H9 (cell line): ENCODE results near the gene PGS1. TPM values are rescaled to one million over a fixed set of nuclear protein-coding genes. Genes with fewer than 3 reads are reported as not detected.
A peak's percentile ranks its signal among the peaks of the same experiment; 100 is the strongest.

ENCODE experiments used
- DNase-seq: peaks from one replicate; pipeline ENCODE4 v3.0.0-alpha.2; 2017
- H2AFZ ChIP-seq: one replicate; pipeline ENCODE4 v1.6.1; 2013; ENCODE audit warnings: mild to moderate bottlenecking, low read length, control low read depth, moderate library complexity
- H2AK5ac ChIP-seq: 2 replicates; pipeline ENCODE4 v1.6.1; 2013; ENCODE audit warnings: low read length, control low read depth, mixed read lengths; ENCODE audit not compliant: insufficient read length
- H2BK120ac ChIP-seq: one replicate; pipeline ENCODE4 v1.6.1; 2013; ENCODE audit warnings: low read depth, mild to moderate bottlenecking, low read length, control low read depth, inconsistent platforms; ENCODE audit not compliant: poor library complexity, severe bottlenecking
- H2BK12ac ChIP-seq: 2 replicates; pipeline ENCODE4 v1.6.1; 2013; ENCODE audit warnings: low read length, control low read depth, mixed read lengths, low read depth; ENCODE audit not compliant: insufficient read length
- H2BK15ac ChIP-seq: 2 replicates; pipeline ENCODE4 v1.6.1; 2013; ENCODE audit warnings: low read depth, low read length, control low read depth
- H2BK20ac ChIP-seq: one replicate; pipeline ENCODE4 v1.6.1; 2013; ENCODE audit warnings: low read depth, mild to moderate bottlenecking, low read length, control low read depth, inconsistent platforms; ENCODE audit not compliant: poor library complexity, severe bottlenecking
- H2BK5ac ChIP-seq: 2 replicates; pipeline ENCODE4 v1.6.1; 2013; ENCODE audit warnings: low read length, control low read depth, mixed read lengths; ENCODE audit not compliant: insufficient read length
- H3K14ac ChIP-seq: 2 replicates; pipeline ENCODE4 v1.6.1; 2013; ENCODE audit warnings: low read length, control low read depth; ENCODE audit not compliant: insufficient read depth
- H3K18ac ChIP-seq: 2 replicates; pipeline ENCODE4 v1.6.1; 2013; ENCODE audit warnings: low read depth, mild to moderate bottlenecking, mixed read lengths, low read length, control low read depth; ENCODE audit not compliant: insufficient read length
- H3K23ac ChIP-seq: 2 replicates; pipeline ENCODE4 v1.6.1; 2013; ENCODE audit warnings: low read length, control low read depth, mixed read lengths, low read depth; ENCODE audit not compliant: insufficient read length
- H3K23me2 ChIP-seq: 2 replicates; pipeline ENCODE4 v1.6.1; 2013; ENCODE audit warnings: low read depth, mild to moderate bottlenecking, mixed read lengths, low read length, control low read depth; ENCODE audit not compliant: insufficient read length, poor library complexity, severe bottlenecking
- H3K27ac ChIP-seq: 2 replicates; pipeline ENCODE4 v1.5.1; 2013; ENCODE audit warnings: low read length, control low read depth, mixed read lengths, low read depth; ENCODE audit not compliant: insufficient read length
- H3K27me3 ChIP-seq: 2 replicates; pipeline ENCODE4 v1.6.1; 2013; ENCODE audit warnings: low read length, control low read depth, inconsistent platforms; ENCODE audit not compliant: insufficient read depth
- H3K4ac ChIP-seq: 2 replicates; pipeline ENCODE4 v1.6.1; 2013; ENCODE audit warnings: low read depth, mild to moderate bottlenecking, control low read depth, inconsistent platforms, low read length, moderate library complexity
- H3K4me1 ChIP-seq: 2 replicates; pipeline ENCODE4 v1.6.1; 2013; ENCODE audit warnings: low read length, control low read depth, inconsistent platforms; ENCODE audit not compliant: insufficient read depth
- H3K4me2 ChIP-seq: 2 replicates; pipeline ENCODE4 v1.6.1; 2013; ENCODE audit warnings: low read length, control low read depth, mixed read lengths; ENCODE audit not compliant: insufficient read length, insufficient read depth
- H3K56ac ChIP-seq: 2 replicates; pipeline ENCODE4 v1.6.1; 2013; ENCODE audit warnings: low read depth, mild to moderate bottlenecking, mixed read lengths, low read length, control low read depth; ENCODE audit not compliant: insufficient read length
- H3K79me1 ChIP-seq: 2 replicates; pipeline ENCODE4 v1.6.1; 2013; ENCODE audit warnings: low read depth, mild to moderate bottlenecking, moderate library complexity, low read length, control low read depth, inconsistent platforms; ENCODE audit not compliant: insufficient read depth, poor library complexity, severe bottlenecking
- H3K79me2 ChIP-seq: 2 replicates; pipeline ENCODE4 v1.6.1; 2013; ENCODE audit warnings: low read length, control low read depth, inconsistent platforms; ENCODE audit not compliant: insufficient read depth
- H3K9ac ChIP-seq: 2 replicates; pipeline ENCODE4 v1.6.1; 2013; ENCODE audit warnings: low read length, control low read depth, mixed read lengths; ENCODE audit not compliant: insufficient read length; ENCODE audit errors: extremely low read depth
- H3K9me3 ChIP-seq: one replicate; pipeline ENCODE4 v1.6.1; 2013; ENCODE audit warnings: low read depth, low read length, inconsistent platforms; ENCODE audit not compliant: control insufficient read depth
- H3T11ph ChIP-seq: one replicate; pipeline ENCODE4 v1.6.1; 2013; ENCODE audit warnings: mild to moderate bottlenecking, low read length, control low read depth, inconsistent platforms
- H4K20me1 ChIP-seq: one replicate; pipeline ENCODE4 v1.6.1; 2013; ENCODE audit not compliant: control insufficient read depth, insufficient read length, insufficient read depth
- H4K5ac ChIP-seq: 2 replicates; pipeline ENCODE4 v1.6.1; 2013; ENCODE audit warnings: low read depth, mild to moderate bottlenecking, mixed read lengths, low read length, control low read depth; ENCODE audit not compliant: insufficient read length
- H4K8ac ChIP-seq: replicated peaks from 2 replicates; pipeline ENCODE4 v1.6.1; 2013; ENCODE audit warnings: low read length, control low read depth, mixed read lengths, low read depth; ENCODE audit not compliant: insufficient read length
- H4K91ac ChIP-seq: 2 replicates; pipeline ENCODE4 v1.6.1; 2013; ENCODE audit warnings: low read depth, mild to moderate bottlenecking, moderate library complexity, mixed read lengths, low read length, control low read depth; ENCODE audit not compliant: insufficient read length
- H3K27ac Mint-ChIP-seq, 3 experiments: 2 replicates in 2 of 3; 3 replicates in 1 of 3; pipeline ENCODE4 v1.8.0; 2020 to 2021; ENCODE audit warnings: mixed read lengths in 3 of 3, mild to moderate bottlenecking in 1 of 3, moderate library complexity in 1 of 3
- H3K27me3 Mint-ChIP-seq: 2 replicates; pipeline ENCODE4 v1.8.0; 2021; ENCODE audit warnings: low read depth, mild to moderate bottlenecking, moderate library complexity, mixed read lengths
- H3K36me3 Mint-ChIP-seq, 3 experiments: 2 replicates in 2 of 3; 3 replicates in 1 of 3; pipeline ENCODE4 v1.8.0; 2020 to 2021; ENCODE audit warnings: low read depth in 3 of 3, mixed read lengths in 3 of 3; ENCODE audit not compliant: insufficient read depth in 1 of 3
- H3K4me1 Mint-ChIP-seq, 2 experiments: 2 replicates each; pipeline ENCODE4 v1.8.0; 2020; ENCODE audit warnings: mixed read lengths in 2 of 2
- H3K4me3 Mint-ChIP-seq, 2 experiments: 2 replicates in 1 of 2; 3 replicates in 1 of 2; pipeline ENCODE4 v1.8.0; 2020 to 2021; ENCODE audit warnings: mild to moderate bottlenecking in 2 of 2, mixed read lengths in 2 of 2, moderate library complexity in 1 of 2
- H3K9me3 Mint-ChIP-seq, 2 experiments: 2 replicates in 1 of 2; 3 replicates in 1 of 2; pipeline ENCODE4 v1.8.0; 2020; ENCODE audit warnings: mild to moderate bottlenecking in 2 of 2, mixed read lengths in 2 of 2, moderate library complexity in 1 of 2
- WGBS: extraction: QIAGEN DNeasy Blood & Tissue Kit; methylation state at CpG from one replicate; pipeline ENCODE4 v1.1.7; 2013; ENCODE audit warnings: missing lambda C conversion rate, low lambda C conversion rate, mixed read lengths; ENCODE audit not compliant: insufficient read length; ENCODE audit errors: extremely low coverage; 5-methylcytosine and 5-hydroxymethylcytosine counted together
- total RNA-seq: library from RNA; stranded (reverse); gene quantifications from 2 replicates; pipeline ENCODE4 v1.2.1, GENCODE V29; 2021
- TF ChIP-seq, protein P1 (sequence below): fragments of 200-600 bp; sonication (generic); conservative IDR thresholded peaks from 3 replicates; pipeline ENCODE4 v1.8.0; 2021; ENCODE audit warnings: antibody characterized with exemption, mild to moderate bottlenecking

PGS1 gene
- total RNA-seq, 1 experiment from 2014 or later = 45.7 TPM

DNA sequence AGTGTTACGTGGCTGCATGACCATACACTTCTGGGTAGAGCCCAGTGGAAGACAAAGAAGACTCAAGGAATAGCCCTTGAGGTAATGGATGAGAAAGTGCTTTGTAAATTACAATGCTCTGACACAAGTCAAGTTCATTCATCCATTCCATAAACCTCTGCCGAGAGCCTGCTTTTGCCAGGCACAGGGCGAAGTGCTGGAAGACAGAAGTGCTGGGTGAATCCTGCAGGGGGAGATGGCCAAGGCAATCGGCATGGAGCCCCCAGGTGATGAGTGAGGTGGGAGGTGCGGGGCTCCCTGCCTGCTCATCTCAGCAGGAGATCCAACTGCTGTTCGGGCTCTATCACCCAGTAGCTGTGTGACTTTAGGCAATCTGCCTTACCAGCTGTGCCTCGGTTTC is 15.8 kb upstream of the PGS1 start:
- Histone ChIP-seq H4K8ac (no peak overlapping the region), H3K56ac (no peak overlapping the region), H3K9ac (no peak overlapping the region), H2AFZ (no peak overlapping the region), H2BK15ac (no peak overlapping the region), H2BK120ac (no peak overlapping the region), H3K23me2 (peaks cover 19% of the 10 kb centered on the region), H3K79me2 (peaks cover 11% of the 10 kb centered on the region; the same call in 1 of the 2 replicates), H3K4ac (no peak overlapping the region), H3T11ph (no peak overlapping the region), H2AK5ac (no peak overlapping the region), H2BK20ac (no peak overlapping the region), H3K79me1 (no peaks in the 10 kb centered on the region), H2BK5ac (no peak overlapping the region), H3K18ac (no peak overlapping the region), H3K27ac (no peak overlapping the region), H3K4me2 (no peak overlapping the region), H4K91ac (no peak overlapping the region), H4K20me1 (no peaks in the 10 kb centered on the region), H2BK12ac (no peak overlapping the region), H3K4me1 (peaks cover 15% of the 10 kb centered on the region; the same call in 1 of the 2 replicates), H4K5ac (no peak overlapping the region), H3K14ac (no peak overlapping the region), H3K27me3 (no peaks in the 10 kb centered on the region; the same call in 1 of the 2 replicates), H3K23ac (no peak overlapping the region), H3K9me3 (no peaks in the 10 kb centered on the region)
- Mint-ChIP-seq H3K4me1 (peaks cover 66 to 70% of the 10 kb centered on the region in 2 experiments), H3K27ac (peak overlapping the region in 1 of 3 experiments; percentile 39; a peak in 2 of 7 replicates), H3K4me3 (no peak overlapping the region), H3K9me3 (no peaks in the 10 kb centered on the region; a peak in 2 of 5 replicates), H3K27me3 (peaks cover 33% of the 10 kb centered on the region), H3K36me3 (peaks cover 5 to 11% (median 10%) of the 10 kb centered on the region in 3 experiments; a peak in 6 of 7 replicates)
- DNase-seq = peak; percentile 62
- WGBS = no CpG with 5 or more reads among the region's 7 CpGs
- TF ChIP-seq, protein P1, sequence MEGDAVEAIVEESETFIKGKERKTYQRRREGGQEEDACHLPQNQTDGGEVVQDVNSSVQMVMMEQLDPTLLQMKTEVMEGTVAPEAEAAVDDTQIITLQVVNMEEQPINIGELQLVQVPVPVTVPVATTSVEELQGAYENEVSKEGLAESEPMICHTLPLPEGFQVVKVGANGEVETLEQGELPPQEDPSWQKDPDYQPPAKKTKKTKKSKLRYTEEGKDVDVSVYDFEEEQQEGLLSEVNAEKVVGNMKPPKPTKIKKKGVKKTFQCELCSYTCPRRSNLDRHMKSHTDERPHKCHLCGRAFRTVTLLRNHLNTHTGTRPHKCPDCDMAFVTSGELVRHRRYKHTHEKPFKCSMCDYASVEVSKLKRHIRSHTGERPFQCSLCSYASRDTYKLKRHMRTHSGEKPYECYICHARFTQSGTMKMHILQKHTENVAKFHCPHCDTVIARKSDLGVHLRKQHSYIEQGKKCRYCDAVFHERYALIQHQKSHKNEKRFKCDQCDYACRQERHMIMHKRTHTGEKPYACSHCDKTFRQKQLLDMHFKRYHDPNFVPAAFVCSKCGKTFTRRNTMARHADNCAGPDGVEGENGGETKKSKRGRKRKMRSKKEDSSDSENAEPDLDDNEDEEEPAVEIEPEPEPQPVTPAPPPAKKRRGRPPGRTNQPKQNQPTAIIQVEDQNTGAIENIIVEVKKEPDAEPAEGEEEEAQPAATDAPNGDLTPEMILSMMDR = peak; percentile 60
